HCT116 (cell line): Measurements from ENCODE around the gene COL2A1.

Experiments
- CEBPB ChIP-seq: IDR thresholded peaks from 2 replicates; pipeline ENCODE4 v1.6.1; 2012; ENCODE audit warnings: low read depth
- EZH2 ChIP-seq: fragments of 200-600 bp; sonication (generic); IDR thresholded peaks from 2 replicates; pipeline ENCODE4 v1.6.1; 2017; ENCODE audit warnings: antibody characterized with exemption, mixed run types
- POLR2A ChIP-seq: IDR thresholded peaks from 2 replicates; pipeline ENCODE4 v1.7.0; 2011; ENCODE audit warnings: borderline replicate concordance; ENCODE audit not compliant: insufficient read depth, insufficient read length; ENCODE audit errors: extremely low read depth
- RAD21 ChIP-seq: IDR thresholded peaks from 2 replicates; pipeline ENCODE4 v1.6.1; 2012; ENCODE audit warnings: low read depth, mild to moderate bottlenecking
- TCF7L2 ChIP-seq: IDR thresholded peaks from 2 replicates; pipeline ENCODE4 v1.7.0; 2011; ENCODE audit warnings: borderline replicate concordance, inconsistent platforms; ENCODE audit not compliant: insufficient read depth, insufficient read length; ENCODE audit errors: extremely low read depth
- YY1 ChIP-seq: IDR thresholded peaks from 2 replicates; pipeline ENCODE4 v1.6.1; 2011; ENCODE audit warnings: low read length, low read depth, moderate library complexity, mild to moderate bottlenecking; ENCODE audit not compliant: insufficient replicate concordance; ENCODE audit errors: extremely low read depth
- TF ChIP-seq, protein P1 (sequence below): IDR thresholded peaks from 2 replicates; pipeline ENCODE4 v1.6.1; 2011; ENCODE audit warnings: mild to moderate bottlenecking, low read length, moderate library complexity; ENCODE audit not compliant: insufficient replicate concordance; ENCODE audit errors: extremely low read depth
- TF ChIP-seq, protein P2 (sequence below): IDR thresholded peaks from 2 replicates; pipeline ENCODE4 v1.6.1; 2012
- TF ChIP-seq, protein P3 (sequence below), 3 experiments: fragments of 200-600 bp in 1 of 3; sonication (generic) in 1 of 3; IDR thresholded peaks in 2 of 3; conservative IDR thresholded peaks in 1 of 3; 2 replicates each; pipeline ENCODE4 v1.5.1; 2012 to 2017; ENCODE audit warnings: low read depth in 2 of 3, low read length in 2 of 3, antibody characterized with exemption in 1 of 3, borderline replicate concordance in 1 of 3, control low read depth in 1 of 3, mild to moderate bottlenecking in 1 of 3, mixed read lengths in 1 of 3, mixed run types in 1 of 3, moderate library complexity in 1 of 3; ENCODE audit not compliant: insufficient read depth in 1 of 3
- TF ChIP-seq, protein P4 (sequence below): IDR thresholded peaks from 2 replicates; pipeline ENCODE4 v1.6.1; 2012

DNA sequence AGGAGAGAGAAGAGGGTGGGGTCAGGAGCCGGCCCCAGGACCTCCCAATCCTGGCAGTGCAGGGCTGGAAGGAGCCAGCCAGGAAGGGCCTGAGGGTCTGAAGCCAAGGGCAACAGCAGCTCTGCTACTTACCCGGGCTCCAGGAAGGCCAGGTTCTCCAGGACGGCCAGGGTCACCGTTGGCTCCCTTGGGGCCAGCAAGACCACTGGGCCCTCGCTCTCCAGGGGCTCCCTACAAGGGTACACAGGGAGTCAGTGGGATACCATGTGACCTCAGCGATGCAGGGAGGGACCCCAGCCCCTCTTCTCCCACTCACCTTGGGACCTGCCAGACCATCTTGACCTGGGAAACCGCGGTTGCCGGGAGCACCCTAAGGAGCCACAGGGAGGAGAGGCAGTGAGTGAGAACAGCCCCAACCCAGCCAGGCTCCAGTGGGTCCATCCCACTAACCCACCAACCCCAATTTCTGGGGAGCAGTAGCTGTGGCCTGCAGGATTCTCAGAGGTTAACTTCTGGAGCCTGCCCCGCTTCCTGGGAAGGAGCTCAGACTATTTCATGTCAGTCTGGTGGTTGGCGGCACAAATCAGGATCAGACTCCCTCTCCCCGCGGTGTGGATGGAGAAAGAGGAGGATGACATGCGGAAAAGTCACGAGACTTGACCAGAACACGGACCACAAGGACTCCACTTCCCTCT lies 18.5 kb downstream of the COL2A1 start:
- TF ChIP-seq, protein P1, sequence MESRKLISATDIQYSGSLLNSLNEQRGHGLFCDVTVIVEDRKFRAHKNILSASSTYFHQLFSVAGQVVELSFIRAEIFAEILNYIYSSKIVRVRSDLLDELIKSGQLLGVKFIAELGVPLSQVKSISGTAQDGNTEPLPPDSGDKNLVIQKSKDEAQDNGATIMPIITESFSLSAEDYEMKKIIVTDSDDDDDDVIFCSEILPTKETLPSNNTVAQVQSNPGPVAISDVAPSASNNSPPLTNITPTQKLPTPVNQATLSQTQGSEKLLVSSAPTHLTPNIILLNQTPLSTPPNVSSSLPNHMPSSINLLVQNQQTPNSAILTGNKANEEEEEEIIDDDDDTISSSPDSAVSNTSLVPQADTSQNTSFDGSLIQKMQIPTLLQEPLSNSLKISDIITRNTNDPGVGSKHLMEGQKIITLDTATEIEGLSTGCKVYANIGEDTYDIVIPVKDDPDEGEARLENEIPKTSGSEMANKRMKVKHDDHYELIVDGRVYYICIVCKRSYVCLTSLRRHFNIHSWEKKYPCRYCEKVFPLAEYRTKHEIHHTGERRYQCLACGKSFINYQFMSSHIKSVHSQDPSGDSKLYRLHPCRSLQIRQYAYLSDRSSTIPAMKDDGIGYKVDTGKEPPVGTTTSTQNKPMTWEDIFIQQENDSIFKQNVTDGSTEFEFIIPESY: no peak
- TF ChIP-seq POLR2A: no peak
- TF ChIP-seq, protein P2, sequence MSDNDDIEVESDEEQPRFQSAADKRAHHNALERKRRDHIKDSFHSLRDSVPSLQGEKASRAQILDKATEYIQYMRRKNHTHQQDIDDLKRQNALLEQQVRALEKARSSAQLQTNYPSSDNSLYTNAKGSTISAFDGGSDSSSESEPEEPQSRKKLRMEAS: no peak
- no peak for TF ChIP-seq RAD21
- TF ChIP-seq, protein P3, sequence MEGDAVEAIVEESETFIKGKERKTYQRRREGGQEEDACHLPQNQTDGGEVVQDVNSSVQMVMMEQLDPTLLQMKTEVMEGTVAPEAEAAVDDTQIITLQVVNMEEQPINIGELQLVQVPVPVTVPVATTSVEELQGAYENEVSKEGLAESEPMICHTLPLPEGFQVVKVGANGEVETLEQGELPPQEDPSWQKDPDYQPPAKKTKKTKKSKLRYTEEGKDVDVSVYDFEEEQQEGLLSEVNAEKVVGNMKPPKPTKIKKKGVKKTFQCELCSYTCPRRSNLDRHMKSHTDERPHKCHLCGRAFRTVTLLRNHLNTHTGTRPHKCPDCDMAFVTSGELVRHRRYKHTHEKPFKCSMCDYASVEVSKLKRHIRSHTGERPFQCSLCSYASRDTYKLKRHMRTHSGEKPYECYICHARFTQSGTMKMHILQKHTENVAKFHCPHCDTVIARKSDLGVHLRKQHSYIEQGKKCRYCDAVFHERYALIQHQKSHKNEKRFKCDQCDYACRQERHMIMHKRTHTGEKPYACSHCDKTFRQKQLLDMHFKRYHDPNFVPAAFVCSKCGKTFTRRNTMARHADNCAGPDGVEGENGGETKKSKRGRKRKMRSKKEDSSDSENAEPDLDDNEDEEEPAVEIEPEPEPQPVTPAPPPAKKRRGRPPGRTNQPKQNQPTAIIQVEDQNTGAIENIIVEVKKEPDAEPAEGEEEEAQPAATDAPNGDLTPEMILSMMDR (IDR thresholded peaks at IDR 0.05 in 2 of 3, conservative IDR thresholded peaks at IDR 0.05 in 1 of 3; ENCODE audit: borderline replicate concordance in 1 of 3, insufficient read depth in 1 of 3, low read depth in 2 of 3, low read length in 2 of 3): no peak
- no peak for TF ChIP-seq YY1
- TF ChIP-seq, protein P4, sequence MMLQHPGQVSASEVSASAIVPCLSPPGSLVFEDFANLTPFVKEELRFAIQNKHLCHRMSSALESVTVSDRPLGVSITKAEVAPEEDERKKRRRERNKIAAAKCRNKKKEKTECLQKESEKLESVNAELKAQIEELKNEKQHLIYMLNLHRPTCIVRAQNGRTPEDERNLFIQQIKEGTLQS: no peak
- TF ChIP-seq EZH2: no peak
- no peak for TF ChIP-seq CEBPB
- TF ChIP-seq TCF7L2: no peak
